ENCODE results near the gene TRMT13.

Gene TRMT13

DNA sequence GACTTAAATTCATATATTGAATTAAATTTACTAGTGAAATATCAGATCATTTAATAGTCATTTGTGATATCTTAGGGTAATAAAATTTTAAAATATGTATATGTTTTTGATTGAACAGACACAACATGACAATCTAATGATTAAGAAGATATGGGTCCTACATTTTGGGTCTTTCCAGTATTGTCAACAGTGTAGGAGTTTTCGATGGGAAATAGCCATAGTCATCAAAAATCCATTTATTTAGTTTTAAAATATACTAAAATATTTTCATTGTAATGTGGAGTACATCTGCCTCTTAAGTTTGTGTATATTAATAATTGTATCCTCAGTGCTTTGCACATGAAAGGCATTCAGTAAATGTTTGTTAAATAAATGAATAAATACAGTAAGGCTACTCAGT, 14.0 kb downstream of the TRMT13 start:
- Histone ChIP-seq H2AFZ (ENCODE audit: low read depth, low read length, severe bottlenecking) (no peak overlapping the region), H3K36me3 (ENCODE audit: low read length) (peaks cover 45% of the 10 kb centered on the region), H3K27me3 (ENCODE audit: low read length) (no peaks in the 10 kb centered on the region), H3K9me3 (ENCODE audit: insufficient read depth, low read length) (no peaks in the 10 kb centered on the region), H3K4me2 (ENCODE audit: low read depth, low read length, poor library complexity, severe bottlenecking) (no peak overlapping the region), H3K9ac (ENCODE audit: low read length) (no peak overlapping the region), H3K4me3 (ENCODE audit: insufficient read depth, low read length, poor library complexity, severe bottlenecking) (no peak overlapping the region), H3K9me2 (replicated peaks; ENCODE audit: insufficient read depth, low read length) (no peaks in the 10 kb centered on the region), H3F3A (ENCODE audit: insufficient read depth) (peaks cover 11% of the 10 kb centered on the region), H3K79me2 (ENCODE audit: insufficient read depth, low read length) (no peaks in the 10 kb centered on the region), H3K27ac (ENCODE audit: low read depth, low read length) (no peak overlapping the region), H4K20me1 (ENCODE audit: low read depth, low read length) (no peaks in the 10 kb centered on the region)
- TF ChIP-seq, protein P1, sequence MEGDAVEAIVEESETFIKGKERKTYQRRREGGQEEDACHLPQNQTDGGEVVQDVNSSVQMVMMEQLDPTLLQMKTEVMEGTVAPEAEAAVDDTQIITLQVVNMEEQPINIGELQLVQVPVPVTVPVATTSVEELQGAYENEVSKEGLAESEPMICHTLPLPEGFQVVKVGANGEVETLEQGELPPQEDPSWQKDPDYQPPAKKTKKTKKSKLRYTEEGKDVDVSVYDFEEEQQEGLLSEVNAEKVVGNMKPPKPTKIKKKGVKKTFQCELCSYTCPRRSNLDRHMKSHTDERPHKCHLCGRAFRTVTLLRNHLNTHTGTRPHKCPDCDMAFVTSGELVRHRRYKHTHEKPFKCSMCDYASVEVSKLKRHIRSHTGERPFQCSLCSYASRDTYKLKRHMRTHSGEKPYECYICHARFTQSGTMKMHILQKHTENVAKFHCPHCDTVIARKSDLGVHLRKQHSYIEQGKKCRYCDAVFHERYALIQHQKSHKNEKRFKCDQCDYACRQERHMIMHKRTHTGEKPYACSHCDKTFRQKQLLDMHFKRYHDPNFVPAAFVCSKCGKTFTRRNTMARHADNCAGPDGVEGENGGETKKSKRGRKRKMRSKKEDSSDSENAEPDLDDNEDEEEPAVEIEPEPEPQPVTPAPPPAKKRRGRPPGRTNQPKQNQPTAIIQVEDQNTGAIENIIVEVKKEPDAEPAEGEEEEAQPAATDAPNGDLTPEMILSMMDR (IDR thresholded peaks at IDR 0.05; ENCODE audit: insufficient read depth, low read length, poor library complexity, severe bottlenecking), result no peak
- no peak for TF ChIP-seq EZH2phosphoT487 (conservative IDR thresholded peaks at IDR 0.05; ENCODE audit: low read length)

- no peaks in the 10 kb centered on the region for H4K20me1 ChIP-seq (ENCODE audit: low read depth, low read length)
- no peak overlapping the region for H2AFZ ChIP-seq (ENCODE audit: low read depth, low read length, severe bottlenecking)
- TF ChIP-seq, protein P1 (IDR thresholded peaks at IDR 0.05; ENCODE audit: insufficient read depth, low read length, poor library complexity, severe bottlenecking), result no peak
- no peak for TF ChIP-seq EZH2phosphoT487 (conservative IDR thresholded peaks at IDR 0.05; ENCODE audit: low read length)
- no peaks in the 10 kb centered on the region for H3K27me3 ChIP-seq (ENCODE audit: low read length)
- H3K27ac ChIP-seq (ENCODE audit: low read depth, low read length), result no peak overlapping the region
- no peak overlapping the region for H3K4me2 ChIP-seq (ENCODE audit: low read depth, low read length, poor library complexity, severe bottlenecking)
- peaks cover 15% of the 10 kb centered on the region for H3F3A ChIP-seq (ENCODE audit: insufficient read depth)
- H3K4me3 ChIP-seq (ENCODE audit: insufficient read depth, low read length, poor library complexity, severe bottlenecking), result no peak overlapping the region
- no peaks in the 10 kb centered on the region for H3K9me3 ChIP-seq (ENCODE audit: insufficient read depth, low read length)
- H3K79me2 ChIP-seq (ENCODE audit: insufficient read depth, low read length), result no peaks in the 10 kb centered on the region
- H3K36me3 ChIP-seq (ENCODE audit: low read length), result peaks cover 36% of the 10 kb centered on the region
- H3K9ac ChIP-seq (ENCODE audit: low read length), result no peak overlapping the region
- no peaks in the 10 kb centered on the region for H3K9me2 ChIP-seq (replicated peaks; ENCODE audit: insufficient read depth, low read length)
Observed at GRCh38 chr1:100147875-100148274, 14.9 kb downstream of the TRMT13 start.

- no peak overlapping the region for H3K4me3 ChIP-seq (ENCODE audit: insufficient read depth, low read length, poor library complexity, severe bottlenecking)
- H3K9me3 ChIP-seq (ENCODE audit: insufficient read depth, low read length), result no peaks in the 10 kb centered on the region
- H3K9me2 ChIP-seq (replicated peaks; ENCODE audit: insufficient read depth, low read length), result no peaks in the 10 kb centered on the region
- H2AFZ ChIP-seq (ENCODE audit: low read depth, low read length, severe bottlenecking), result no peak overlapping the region
- TF ChIP-seq EZH2phosphoT487 (conservative IDR thresholded peaks at IDR 0.05; ENCODE audit: low read length), result no peak
- TF ChIP-seq, protein P1 (IDR thresholded peaks at IDR 0.05; ENCODE audit: insufficient read depth, low read length, poor library complexity, severe bottlenecking), result no peak
- H3K27me3 ChIP-seq (ENCODE audit: low read length), result no peaks in the 10 kb centered on the region
- no peak overlapping the region for H3K4me2 ChIP-seq (ENCODE audit: low read depth, low read length, poor library complexity, severe bottlenecking)
- H4K20me1 ChIP-seq (ENCODE audit: low read depth, low read length), result no peaks in the 10 kb centered on the region
- peaks cover 24% of the 10 kb centered on the region for H3F3A ChIP-seq (ENCODE audit: insufficient read depth)
- H3K36me3 ChIP-seq (ENCODE audit: low read length), result peaks cover 15% of the 10 kb centered on the region
- no peaks in the 10 kb centered on the region for H3K79me2 ChIP-seq (ENCODE audit: insufficient read depth, low read length)
- no peak overlapping the region for H3K27ac ChIP-seq (ENCODE audit: low read depth, low read length)
- H3K9ac ChIP-seq (ENCODE audit: low read length), result no peak overlapping the region
Observed at GRCh38 chr1:100151679-100152078, 18.7 kb downstream of the TRMT13 start.
